Left lung (tissue), 10 donors: ENCODE results near the gene EPC1. TPM values are rescaled to one million over a fixed set of nuclear protein-coding genes. Genes with fewer than 3 reads are reported as not detected.

Experiments used
- ATAC-seq: fragments of 200-7000 bp; cut with Tn5 transposase; one replicate; pipeline ENCODE4 v1.9.1; 2020; ENCODE audit warnings: moderate library complexity
- DNase-seq, 4 donors: peaks; one replicate each; pipeline ENCODE4 v3.0.0-alpha.2; 2013 to 2020
- H3K27ac ChIP-seq, 2 donors: fragments of 200-600 bp; sonication (generic) in 1 of 2; one replicate each; pipeline versions ENCODE4 v1.5.0 to v1.8.0; 2020 to 2021
- H3K27me3 ChIP-seq, 2 donors: fragments of 200-600 bp; sonication (generic) in 1 of 2; one replicate each; pipeline versions ENCODE4 v1.5.0 to v1.8.0; 2020 to 2021
- H3K36me3 ChIP-seq, 2 donors: fragments of 200-600 bp; sonication (generic) in 1 of 2; one replicate each; pipeline versions ENCODE4 v1.5.0 to v1.8.0; 2020 to 2021
- H3K4me1 ChIP-seq, 2 donors: fragments of 200-600 bp; one replicate each; pipeline ENCODE4 v1.8.0; 2021
- H3K4me3 ChIP-seq, 2 donors: fragments of 200-600 bp; sonication (generic) in 1 of 2; one replicate each; pipeline versions ENCODE4 v1.5.0 to v1.8.0; 2020 to 2021; ENCODE audit warnings: mild to moderate bottlenecking in 1 of 2
- H3K9me3 ChIP-seq, 2 donors: fragments of 200-600 bp; sonication (generic) in 1 of 2; one replicate each; pipeline versions ENCODE4 v1.5.0 to v1.8.0; 2020 to 2021
- intact Hi-C, 2 donors: fragments of 100-400 bp; cut with DNase I; formaldehyde crosslinking; loops; one replicate each; pipeline versions ENCODE4 v1.11.2 to v1.14.2; 2022
- polyA plus RNA-seq, 6 donors: library from polyadenylated mRNA; unstranded; fragments of 120-200 nt; gene quantifications; one replicate each; pipeline ENCODE4 v1.2.1, GENCODE V29; 2013; ENCODE audit not compliant: insufficient read length in 6 of 6
- total RNA-seq, 2 donors: library from RNA; stranded (reverse); fragmentation: NEBNext Ultra II Directional; extraction: Animal tissue kit (Norgen Biotek cat#: 25700); gene quantifications; one replicate each; pipeline ENCODE4 v1.2.1, GENCODE V29; 2021
- TF ChIP-seq, protein P1 (sequence below), 2 donors: fragments of 200-600 bp; sonication (generic) in 1 of 2; IDR thresholded peaks; one replicate each; pipeline versions ENCODE4 v1.5.0 to v1.8.0; 2021; ENCODE audit warnings: antibody characterized with exemption in 2 of 2
- donor health status: DM: no; HTN: yes; CAD: no.
- donor health status: DM: no; HTN: no; CAD: no.

The EPC1 gene
- total and polyA plus RNA-seq, 8 donors: 27.0 to 84.0 (median 70.0) TPM

GRCh38 chr10:32376097-32376496 lies 29.1 kb upstream of the EPC1 start:
- intact Hi-C loops: no loop called here
- H3K4me1 ChIP-seq: peaks cover 0 to 26% of the 10 kb centered on the region in 2 donors
- peak overlapping the region; percentile 55 to 60 for H3K4me3 ChIP-seq
- no peak for DNase-seq
- TF ChIP-seq, protein P1, sequence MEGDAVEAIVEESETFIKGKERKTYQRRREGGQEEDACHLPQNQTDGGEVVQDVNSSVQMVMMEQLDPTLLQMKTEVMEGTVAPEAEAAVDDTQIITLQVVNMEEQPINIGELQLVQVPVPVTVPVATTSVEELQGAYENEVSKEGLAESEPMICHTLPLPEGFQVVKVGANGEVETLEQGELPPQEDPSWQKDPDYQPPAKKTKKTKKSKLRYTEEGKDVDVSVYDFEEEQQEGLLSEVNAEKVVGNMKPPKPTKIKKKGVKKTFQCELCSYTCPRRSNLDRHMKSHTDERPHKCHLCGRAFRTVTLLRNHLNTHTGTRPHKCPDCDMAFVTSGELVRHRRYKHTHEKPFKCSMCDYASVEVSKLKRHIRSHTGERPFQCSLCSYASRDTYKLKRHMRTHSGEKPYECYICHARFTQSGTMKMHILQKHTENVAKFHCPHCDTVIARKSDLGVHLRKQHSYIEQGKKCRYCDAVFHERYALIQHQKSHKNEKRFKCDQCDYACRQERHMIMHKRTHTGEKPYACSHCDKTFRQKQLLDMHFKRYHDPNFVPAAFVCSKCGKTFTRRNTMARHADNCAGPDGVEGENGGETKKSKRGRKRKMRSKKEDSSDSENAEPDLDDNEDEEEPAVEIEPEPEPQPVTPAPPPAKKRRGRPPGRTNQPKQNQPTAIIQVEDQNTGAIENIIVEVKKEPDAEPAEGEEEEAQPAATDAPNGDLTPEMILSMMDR (IDR thresholded peaks at IDR 0.05): no peak
- no peaks in the 10 kb centered on the region for H3K27me3 ChIP-seq
- H3K36me3 ChIP-seq: no peaks in the 10 kb centered on the region
- H3K27ac ChIP-seq: peak overlapping the region in 1 of 2 donors; percentile 89
- no peaks in the 10 kb centered on the region for H3K9me3 ChIP-seq
- ATAC-seq: no peak

- Histone ChIP-seq H3K9me3 (no peaks in the 10 kb centered on the region), H3K36me3 (no peaks in the 10 kb centered on the region), H3K27me3 (no peaks in the 10 kb centered on the region), H3K4me1 (peaks cover 0 to 26% of the 10 kb centered on the region in 2 donors), H3K27ac (no peak overlapping the region), H3K4me3 (peak overlapping the region in 1 of 2 donors; percentile 55)
- no peak for ATAC-seq
- DNase-seq: no peak
- TF ChIP-seq, protein P1 (IDR thresholded peaks at IDR 0.05): no peak
- intact Hi-C loops: no loop called here
Observed at GRCh38 chr10:32375631-32376030, 28.7 kb upstream of the EPC1 start.

DNA sequence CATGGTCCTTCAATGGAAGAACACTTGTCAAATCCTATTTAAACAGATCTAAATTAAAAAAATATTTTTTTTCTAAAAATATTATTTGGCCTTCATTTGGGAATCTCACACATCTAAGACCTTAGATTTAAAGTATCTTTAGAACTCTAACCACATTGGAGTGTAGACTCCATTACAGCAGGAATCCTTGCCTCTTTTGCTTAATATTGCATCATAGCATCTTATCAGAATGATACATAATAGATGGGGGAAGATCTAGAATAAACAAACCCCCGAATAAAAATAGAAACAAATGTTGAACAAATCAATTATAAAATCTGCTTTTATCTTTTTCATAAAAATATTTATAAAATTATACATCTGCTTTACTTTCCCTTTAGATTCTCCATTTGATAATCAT lies 27.6 kb upstream of the EPC1 start:
- peaks cover 4 to 32% of the 10 kb centered on the region in 2 donors for H3K4me1 ChIP-seq
- TF ChIP-seq, protein P1 (IDR thresholded peaks at IDR 0.05): no peak
- intact Hi-C loops: no loop called here
- ATAC-seq: no peak
- no peaks in the 10 kb centered on the region for H3K36me3 ChIP-seq
- no peak overlapping the region for H3K27ac ChIP-seq
- no peaks in the 10 kb centered on the region for H3K27me3 ChIP-seq
- H3K9me3 ChIP-seq: no peaks in the 10 kb centered on the region
- DNase-seq: no peak
- H3K4me3 ChIP-seq: no peak overlapping the region

DNA sequence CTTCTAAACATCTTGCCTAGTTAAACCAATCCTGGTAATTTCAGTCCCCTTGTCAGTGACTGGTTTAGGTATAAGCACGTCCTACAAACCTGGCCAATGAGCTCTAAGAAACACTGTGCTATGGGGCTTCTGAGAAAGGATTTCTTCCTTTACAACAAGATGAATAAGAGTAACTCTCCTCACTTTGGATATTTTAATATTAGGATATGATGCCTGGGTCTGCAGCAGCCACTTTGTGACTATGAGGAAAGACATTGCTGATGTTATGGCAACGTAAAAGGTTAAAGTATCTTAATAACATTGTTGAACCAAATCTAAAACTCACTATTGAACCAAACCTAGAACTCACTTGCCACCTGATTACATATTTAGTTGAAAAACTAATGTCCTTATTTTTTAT lies 26.5 kb upstream of the EPC1 start:
- Histone ChIP-seq H3K4me3 (no peak overlapping the region), H3K9me3 (no peaks in the 10 kb centered on the region), H3K27me3 (no peaks in the 10 kb centered on the region), H3K36me3 (no peaks in the 10 kb centered on the region), H3K27ac (no peak overlapping the region), H3K4me1 (peaks cover 4 to 31% of the 10 kb centered on the region in 2 donors)
- TF ChIP-seq, protein P1 (IDR thresholded peaks at IDR 0.05): no peak
- intact Hi-C loops: no loop called here
- DNase-seq (no peak), ATAC-seq (no peak)

DNA sequence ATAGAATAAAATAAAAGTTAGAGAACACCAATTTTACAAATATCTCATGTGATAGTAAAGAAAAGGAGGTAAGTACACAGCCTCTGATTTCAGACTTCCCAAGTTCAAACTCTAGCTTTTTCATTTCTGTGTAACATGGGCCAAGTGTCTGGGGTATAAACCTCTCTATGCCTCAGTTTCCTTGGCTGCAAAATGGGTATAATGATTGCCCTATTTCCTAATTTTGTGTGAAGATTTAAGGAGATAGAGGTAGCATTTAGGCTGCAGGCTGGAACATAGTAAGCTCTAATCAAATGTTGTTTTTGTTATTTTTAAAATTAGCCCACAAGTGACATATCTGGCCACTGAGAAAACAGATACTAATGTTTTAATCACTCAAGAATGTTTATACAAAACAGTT lies 26.1 kb upstream of the EPC1 start:
- TF ChIP-seq, protein P1 (IDR thresholded peaks at IDR 0.05): no peak
- no peak overlapping the region for H3K27ac ChIP-seq
- ATAC-seq: no peak
- intact Hi-C loops: no loop called here
- no peaks in the 10 kb centered on the region for H3K27me3 ChIP-seq
- no peaks in the 10 kb centered on the region for H3K9me3 ChIP-seq
- DNase-seq: no peak
- no peaks in the 10 kb centered on the region for H3K36me3 ChIP-seq
- no peak overlapping the region for H3K4me3 ChIP-seq
- peaks cover 4 to 36% of the 10 kb centered on the region in 2 donors for H3K4me1 ChIP-seq
